CD4-positive, alpha-beta T cell treated with Interleukin-12 subunit alpha and Interleukin-12 subunit beta, for 1 hour (primary cell): Measurements from ENCODE around the gene PTPRO.
"Not testable (repeated sequence)": the region's sequence is repeated elsewhere in the genome, so short reads cannot be mapped to it uniquely, and the experiment has no call there.

Experiments
- DNase-seq: peaks from one replicate; pipeline ENCODE4 v3.0.0-alpha.2; 2020

PTPRO gene

GRCh38 chr12:15608941-15609340 is 286.6 kb downstream of the PTPRO start:
- no peak for DNase-seq

GRCh38 chr12:15613981-15614380 is 291.7 kb downstream of the PTPRO start:
- DNase-seq, result no peak

GRCh38 chr12:15616495-15616894 is 294.2 kb downstream of the PTPRO start:
- not testable (repeated sequence) for DNase-seq

GRCh38 chr12:15620741-15621539 is 298.6 kb downstream of the PTPRO start:
- DNase-seq, result no peak

- no peak for DNase-seq
Measured at GRCh38 chr12:15625075-15625474, 302.8 kb downstream of the PTPRO start.

- no peak for DNase-seq
Measured at GRCh38 chr12:15627995-15628945, 306.0 kb downstream of the PTPRO start.

GRCh38 chr12:15629108-15629507 is 306.8 kb downstream of the PTPRO start:
- DNase-seq, result no peak

- DNase-seq, result no peak
Measured at GRCh38 chr12:15629761-15630160, 307.5 kb downstream of the PTPRO start.

- no peak for DNase-seq
Measured at GRCh38 chr12:15631007-15631715, 308.9 kb downstream of the PTPRO start.

GRCh38 chr12:15632708-15633107 is 310.4 kb downstream of the PTPRO start:
- no peak for DNase-seq

- DNase-seq, result no peak
Measured at GRCh38 chr12:15633201-15633600, 310.9 kb downstream of the PTPRO start.

GRCh38 chr12:15634010-15634683 is 311.8 kb downstream of the PTPRO start:
- DNase-seq, result no peak

GRCh38 chr12:15636060-15636890 is 314.0 kb downstream of the PTPRO start:
- no peak for DNase-seq

GRCh38 chr12:15638231-15638630 is 315.9 kb downstream of the PTPRO start:
- DNase-seq, result no peak

- DNase-seq, result no peak
Measured at GRCh38 chr12:15644700-15645099, 322.4 kb downstream of the PTPRO start.

- no peak for DNase-seq
Measured at GRCh38 chr12:15646581-15646980, 324.3 kb downstream of the PTPRO start.
